Measurements from ENCODE around the gene ADAMTS9.

GRCh38 chr3:64675687-64676247, 12.0 kb downstream of the ADAMTS9 start:
- TF ChIP-seq CTCF (IDR thresholded peaks at IDR 0.05) (no peak), POLR2A (IDR thresholded peaks at IDR 0.05) (no peak)
